ENCODE measurements around the gene BTG2.

- TF ChIP-seq CTCF (IDR thresholded peaks at IDR 0.05) = no peak
- TF ChIP-seq POLR2A (IDR thresholded peaks at IDR 0.05) = no peak
These were observed 4.6 kb upstream of the BTG2 start for GRCh38 chr1:203300441-203301330.
